Measurements from ENCODE around the gene CDH11.

DNA sequence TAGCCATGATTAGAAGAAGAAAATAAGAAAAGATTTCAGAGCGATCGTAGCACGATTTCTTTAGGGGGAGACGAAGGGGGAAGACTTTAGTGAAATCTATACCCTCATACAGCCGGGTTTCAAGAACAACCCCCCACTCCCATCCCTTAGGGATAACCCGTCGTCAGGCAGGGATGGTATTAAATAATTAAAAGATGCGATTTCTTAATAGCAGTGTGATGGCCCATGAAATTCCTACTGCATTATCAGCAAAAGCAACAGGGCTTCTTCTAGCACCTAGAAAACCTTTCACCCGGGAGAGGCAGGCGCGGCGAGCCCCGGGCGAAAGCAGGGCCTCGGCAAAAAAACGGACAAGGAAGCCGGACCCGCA, 1.4 kb downstream of the CDH11 start:
- TF ChIP-seq POLR2A (IDR thresholded peaks at IDR 0.05) = no peak
- TF ChIP-seq, protein P1, sequence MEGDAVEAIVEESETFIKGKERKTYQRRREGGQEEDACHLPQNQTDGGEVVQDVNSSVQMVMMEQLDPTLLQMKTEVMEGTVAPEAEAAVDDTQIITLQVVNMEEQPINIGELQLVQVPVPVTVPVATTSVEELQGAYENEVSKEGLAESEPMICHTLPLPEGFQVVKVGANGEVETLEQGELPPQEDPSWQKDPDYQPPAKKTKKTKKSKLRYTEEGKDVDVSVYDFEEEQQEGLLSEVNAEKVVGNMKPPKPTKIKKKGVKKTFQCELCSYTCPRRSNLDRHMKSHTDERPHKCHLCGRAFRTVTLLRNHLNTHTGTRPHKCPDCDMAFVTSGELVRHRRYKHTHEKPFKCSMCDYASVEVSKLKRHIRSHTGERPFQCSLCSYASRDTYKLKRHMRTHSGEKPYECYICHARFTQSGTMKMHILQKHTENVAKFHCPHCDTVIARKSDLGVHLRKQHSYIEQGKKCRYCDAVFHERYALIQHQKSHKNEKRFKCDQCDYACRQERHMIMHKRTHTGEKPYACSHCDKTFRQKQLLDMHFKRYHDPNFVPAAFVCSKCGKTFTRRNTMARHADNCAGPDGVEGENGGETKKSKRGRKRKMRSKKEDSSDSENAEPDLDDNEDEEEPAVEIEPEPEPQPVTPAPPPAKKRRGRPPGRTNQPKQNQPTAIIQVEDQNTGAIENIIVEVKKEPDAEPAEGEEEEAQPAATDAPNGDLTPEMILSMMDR (IDR thresholded peaks at IDR 0.05) = no peak
